ENCODE measurements around the gene XPO1. TPM values are rescaled to one million over a fixed set of nuclear protein-coding genes. Genes with fewer than 3 reads are reported as not detected.
"Not testable (repeated sequence)": the region's sequence is repeated elsewhere in the genome, so short reads cannot be mapped to it uniquely, and the experiment has no call there.

XPO1 gene, protein sequence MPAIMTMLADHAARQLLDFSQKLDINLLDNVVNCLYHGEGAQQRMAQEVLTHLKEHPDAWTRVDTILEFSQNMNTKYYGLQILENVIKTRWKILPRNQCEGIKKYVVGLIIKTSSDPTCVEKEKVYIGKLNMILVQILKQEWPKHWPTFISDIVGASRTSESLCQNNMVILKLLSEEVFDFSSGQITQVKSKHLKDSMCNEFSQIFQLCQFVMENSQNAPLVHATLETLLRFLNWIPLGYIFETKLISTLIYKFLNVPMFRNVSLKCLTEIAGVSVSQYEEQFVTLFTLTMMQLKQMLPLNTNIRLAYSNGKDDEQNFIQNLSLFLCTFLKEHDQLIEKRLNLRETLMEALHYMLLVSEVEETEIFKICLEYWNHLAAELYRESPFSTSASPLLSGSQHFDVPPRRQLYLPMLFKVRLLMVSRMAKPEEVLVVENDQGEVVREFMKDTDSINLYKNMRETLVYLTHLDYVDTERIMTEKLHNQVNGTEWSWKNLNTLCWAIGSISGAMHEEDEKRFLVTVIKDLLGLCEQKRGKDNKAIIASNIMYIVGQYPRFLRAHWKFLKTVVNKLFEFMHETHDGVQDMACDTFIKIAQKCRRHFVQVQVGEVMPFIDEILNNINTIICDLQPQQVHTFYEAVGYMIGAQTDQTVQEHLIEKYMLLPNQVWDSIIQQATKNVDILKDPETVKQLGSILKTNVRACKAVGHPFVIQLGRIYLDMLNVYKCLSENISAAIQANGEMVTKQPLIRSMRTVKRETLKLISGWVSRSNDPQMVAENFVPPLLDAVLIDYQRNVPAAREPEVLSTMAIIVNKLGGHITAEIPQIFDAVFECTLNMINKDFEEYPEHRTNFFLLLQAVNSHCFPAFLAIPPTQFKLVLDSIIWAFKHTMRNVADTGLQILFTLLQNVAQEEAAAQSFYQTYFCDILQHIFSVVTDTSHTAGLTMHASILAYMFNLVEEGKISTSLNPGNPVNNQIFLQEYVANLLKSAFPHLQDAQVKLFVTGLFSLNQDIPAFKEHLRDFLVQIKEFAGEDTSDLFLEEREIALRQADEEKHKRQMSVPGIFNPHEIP (N-terminal part only)
- 134 TPM for total RNA-seq

DNA sequence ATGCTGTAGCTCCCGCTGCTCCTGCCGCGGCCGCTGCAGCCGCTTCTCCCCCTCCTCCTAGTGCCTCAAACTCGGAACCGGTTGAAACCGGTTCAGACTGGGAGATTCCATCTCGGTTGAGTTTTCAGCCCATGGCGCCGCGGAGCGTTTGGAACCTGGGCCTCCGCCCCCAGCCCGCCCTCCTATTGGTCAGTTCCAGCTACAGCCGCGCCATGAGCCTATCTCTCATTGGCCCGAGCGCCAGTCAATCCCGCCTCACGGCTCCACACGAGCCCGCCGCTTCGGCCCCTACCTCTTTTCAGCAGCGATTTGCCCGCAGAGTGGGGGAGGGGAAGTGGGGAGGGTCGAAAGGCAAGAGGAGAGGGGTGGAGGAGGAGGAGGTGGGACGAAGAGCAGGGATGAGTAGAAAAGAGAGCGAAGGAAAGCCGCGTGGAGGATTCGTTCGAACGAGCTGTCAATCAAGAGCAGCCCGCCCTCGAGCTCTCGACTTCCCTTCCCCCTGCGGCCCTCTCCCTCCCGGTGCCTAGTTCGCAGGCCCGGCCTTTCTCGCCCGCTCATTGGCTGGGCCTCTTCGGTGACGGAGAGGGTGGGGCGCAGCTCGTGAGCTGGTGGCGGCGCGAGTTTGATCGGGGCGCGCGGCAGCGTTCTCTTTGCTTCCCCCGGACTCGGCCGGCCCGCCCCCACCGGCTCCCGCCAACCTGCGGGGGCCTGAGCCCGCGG is at the start of gene XPO1:
Gene XPO1 (minus strand): TSS at position 157 of the 720 bp plus-strand sequence. CDS start 4,459 bp downstream, outside the sequence.
- DNase-seq (ENCODE audit: low spot score): peak; percentile 100

DNA sequence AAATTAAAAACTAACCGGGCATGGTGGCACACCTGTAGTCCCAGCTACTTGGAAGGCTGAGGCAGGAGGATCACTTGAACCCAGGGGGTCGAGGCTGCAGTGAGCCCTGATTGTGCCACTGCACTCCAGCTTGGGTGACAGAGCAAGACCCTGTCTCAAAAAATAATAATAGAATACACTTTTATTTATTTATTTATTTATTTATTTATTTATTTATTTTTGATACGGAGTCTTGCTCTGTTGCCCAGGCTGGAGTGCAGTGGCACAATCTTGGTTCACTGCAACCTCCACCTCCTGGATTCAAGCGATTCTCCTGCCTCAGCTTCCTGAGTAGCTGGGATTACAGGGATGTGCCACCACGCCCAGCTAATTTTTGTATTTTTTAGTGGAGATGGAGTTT is 48.8 kb upstream of the XPO1 start:
- not testable (repeated sequence) for DNase-seq (ENCODE audit: low spot score)

DNA sequence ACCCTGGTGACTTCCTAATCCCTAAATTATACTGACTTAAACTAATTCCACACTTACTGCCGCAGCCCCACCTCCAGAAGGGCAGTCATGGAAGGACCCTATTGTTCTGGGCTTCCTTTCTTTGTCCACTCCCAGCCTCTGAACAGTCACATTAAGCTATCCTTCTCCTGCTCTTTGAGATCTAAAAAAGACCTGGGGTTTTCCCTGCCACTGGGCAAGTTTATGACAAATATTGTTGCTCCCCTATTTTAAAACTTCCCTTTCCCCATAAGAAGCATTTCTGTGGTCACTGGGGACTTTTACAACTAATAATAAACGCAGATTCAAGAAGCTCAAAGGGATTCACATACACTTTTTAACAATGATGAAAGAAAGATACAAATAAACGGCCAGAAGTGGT is 47.2 kb upstream of the XPO1 start:
- no peak for DNase-seq (ENCODE audit: low spot score)

DNA sequence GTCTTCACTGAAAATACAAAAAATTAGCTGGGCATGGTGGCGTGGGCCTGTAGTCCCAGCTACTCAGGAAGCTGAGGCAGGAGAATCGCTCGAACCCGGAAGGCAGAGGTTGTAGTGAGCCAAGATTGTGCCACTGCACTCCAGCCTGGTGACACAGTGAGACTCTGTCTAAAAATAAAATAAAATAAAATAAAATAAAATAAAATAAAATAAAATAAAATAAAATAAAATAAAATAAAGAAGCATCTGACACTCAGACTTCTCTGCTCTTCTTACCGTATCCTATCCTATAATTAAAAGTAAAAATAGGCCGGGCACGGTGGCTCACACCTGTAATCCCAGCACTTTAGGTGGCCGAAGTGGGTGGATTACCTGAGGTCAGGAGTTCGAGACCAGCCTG is 46.2 kb upstream of the XPO1 start:
- DNase-seq (ENCODE audit: low spot score): not testable (repeated sequence)

DNA sequence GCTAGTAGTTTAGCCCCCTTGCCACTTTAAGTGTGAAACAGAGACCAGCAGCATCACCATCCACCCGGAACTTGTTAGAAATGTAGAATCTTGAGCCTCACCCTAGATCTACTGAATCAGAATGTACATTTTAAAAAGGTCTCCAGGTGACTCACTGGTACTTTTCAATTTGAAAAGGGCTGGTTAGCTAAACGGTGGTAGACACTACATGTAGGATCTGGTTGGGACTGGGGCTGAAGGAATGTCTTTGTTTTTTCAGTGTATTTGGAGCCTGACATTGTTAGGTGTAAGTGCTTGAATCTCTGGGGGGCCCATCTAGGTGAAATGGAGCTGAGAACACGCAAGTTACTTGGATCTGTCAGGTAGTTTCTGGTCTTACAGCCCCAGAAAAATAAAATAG is 44.0 kb upstream of the XPO1 start:
- no peak for DNase-seq (ENCODE audit: low spot score)

DNA sequence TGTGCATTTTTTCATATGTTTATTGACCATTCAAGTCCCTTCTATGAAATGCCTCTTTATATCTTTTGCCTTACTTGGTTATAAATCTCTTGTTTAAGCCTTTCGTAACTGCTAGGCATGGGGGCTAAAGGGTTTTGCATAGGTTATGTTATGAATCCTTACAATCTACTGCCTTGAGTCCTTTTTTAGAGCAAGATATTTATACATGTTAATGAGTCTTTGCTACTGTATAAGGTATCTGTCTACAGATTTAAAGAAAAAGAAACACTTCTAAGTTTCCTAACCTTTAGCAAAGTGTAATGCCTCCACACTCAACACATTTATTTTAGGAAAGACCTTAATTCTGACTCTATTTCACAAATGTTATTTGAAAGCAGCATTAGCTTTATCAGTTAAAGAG is 43.6 kb upstream of the XPO1 start:
- DNase-seq (ENCODE audit: low spot score): no peak

DNA sequence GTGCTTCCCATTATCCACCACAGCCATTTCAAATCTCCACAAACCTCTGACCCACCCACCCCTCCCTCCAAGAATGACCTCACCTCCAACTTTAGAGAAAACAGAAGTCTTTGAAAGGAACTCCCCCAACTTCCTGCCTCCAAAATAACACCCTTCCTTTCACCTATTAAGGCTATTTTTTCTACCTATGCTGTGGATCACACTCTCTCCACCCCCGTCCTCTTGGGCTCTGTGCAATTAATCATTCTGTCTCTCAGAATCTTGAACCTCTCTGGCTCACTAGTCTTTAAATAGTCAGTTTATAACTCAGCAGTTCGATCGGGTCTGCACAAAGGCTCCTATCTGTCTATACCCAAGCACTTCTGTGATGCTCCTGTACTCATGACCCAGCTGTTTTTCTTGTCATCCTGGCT is 37.3 kb upstream of the XPO1 start:
- DNase-seq (ENCODE audit: low spot score): no peak

DNA sequence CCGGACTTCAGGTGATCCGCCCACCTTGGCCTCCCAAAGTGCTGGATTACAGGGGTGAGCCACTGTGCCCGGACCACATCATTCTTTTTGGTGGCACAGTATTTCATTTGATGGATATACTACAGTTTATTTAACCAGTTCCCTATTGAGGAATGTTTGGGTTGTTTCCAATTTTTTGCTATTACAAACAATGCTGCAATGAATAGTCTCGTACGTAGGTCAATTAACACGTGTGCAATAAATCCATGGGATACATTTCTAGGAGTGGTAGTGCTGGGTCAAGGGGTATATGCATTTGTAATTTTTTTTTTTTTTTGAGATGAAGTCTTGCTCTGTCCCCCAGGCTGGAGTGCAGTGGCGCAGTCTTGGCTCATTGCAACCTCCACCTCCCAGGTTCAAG is 28.4 kb upstream of the XPO1 start:
- no peak for DNase-seq (ENCODE audit: low spot score)

DNA sequence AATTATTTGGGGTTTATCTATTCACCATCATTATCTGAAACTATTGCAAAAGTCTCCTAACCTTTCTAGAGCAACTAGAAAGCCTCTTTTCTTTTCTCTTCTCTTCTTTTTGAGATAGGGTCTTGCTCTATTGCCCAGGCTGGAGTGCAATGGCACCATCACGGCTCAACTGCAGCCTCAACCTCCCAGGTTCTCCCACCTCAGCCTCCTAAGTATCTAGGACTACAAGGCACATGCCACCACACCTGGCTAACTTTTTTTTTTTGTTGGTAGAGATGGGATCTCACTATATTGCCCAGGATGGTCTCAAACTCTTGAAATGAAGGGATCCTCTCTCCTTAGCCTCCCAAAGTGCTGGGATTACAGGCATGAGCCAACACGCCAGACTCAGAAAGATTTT is 24.5 kb upstream of the XPO1 start:
- no peak for DNase-seq (ENCODE audit: low spot score)

DNA sequence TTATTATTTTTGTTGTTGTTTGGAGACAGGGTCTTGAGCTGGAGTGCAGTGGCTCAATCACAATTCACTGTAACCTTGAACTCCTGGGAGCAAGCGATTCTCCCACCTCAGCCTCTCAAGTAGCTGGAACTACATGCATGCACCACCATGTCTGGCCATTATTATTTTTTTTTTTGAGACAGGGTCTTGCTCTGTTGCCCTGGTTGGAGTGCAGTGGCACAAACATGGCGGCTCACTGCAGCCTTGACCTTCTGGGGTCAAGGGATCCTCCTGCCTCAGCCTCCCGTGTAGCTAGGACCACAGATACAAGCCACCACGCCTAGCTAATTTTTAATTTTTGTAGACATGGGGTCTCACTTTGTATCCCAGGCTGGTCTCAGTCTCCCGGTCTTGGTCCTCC is 20.0 kb upstream of the XPO1 start:
- no peak for DNase-seq (ENCODE audit: low spot score)

DNA sequence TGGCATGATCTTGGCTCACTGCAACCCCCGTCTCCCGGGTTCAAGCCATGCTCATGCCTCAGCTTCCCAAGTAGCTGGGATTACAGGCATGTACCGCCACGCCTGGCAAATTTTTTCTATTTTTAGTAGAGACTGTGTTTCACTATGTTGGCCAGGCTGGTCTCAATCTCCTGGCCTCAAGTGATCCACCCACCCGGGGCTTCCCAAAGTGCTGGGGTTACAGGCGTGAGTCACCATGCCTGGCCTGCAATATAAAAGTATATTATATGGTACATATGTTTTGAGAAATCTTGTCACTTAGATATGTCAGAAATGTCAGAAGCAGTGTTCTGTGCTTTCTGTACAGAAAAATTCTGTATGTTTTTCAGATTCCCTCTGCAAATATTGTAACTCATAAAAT is 19.2 kb upstream of the XPO1 start:
- DNase-seq (ENCODE audit: low spot score): no peak

DNA sequence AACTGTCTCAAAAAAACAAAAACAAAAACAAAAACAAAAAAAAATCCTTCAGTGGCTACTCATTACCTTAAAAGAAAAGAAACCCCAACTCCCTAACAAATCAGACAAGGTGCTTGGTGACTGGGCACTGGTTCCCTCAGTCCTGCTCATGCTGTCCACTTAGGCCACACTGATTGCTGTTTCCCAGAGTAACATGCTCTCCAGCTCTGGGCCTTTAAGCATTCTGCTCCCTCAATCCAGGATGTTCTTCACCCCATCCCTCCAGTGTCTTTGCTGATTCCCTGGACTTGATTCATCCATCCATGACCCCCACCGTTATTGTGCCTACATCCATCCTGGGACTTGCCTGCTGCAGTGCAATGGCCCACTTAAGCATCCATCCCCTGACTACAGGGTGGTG is 16.4 kb upstream of the XPO1 start:
- no peak for DNase-seq (ENCODE audit: low spot score)

DNA sequence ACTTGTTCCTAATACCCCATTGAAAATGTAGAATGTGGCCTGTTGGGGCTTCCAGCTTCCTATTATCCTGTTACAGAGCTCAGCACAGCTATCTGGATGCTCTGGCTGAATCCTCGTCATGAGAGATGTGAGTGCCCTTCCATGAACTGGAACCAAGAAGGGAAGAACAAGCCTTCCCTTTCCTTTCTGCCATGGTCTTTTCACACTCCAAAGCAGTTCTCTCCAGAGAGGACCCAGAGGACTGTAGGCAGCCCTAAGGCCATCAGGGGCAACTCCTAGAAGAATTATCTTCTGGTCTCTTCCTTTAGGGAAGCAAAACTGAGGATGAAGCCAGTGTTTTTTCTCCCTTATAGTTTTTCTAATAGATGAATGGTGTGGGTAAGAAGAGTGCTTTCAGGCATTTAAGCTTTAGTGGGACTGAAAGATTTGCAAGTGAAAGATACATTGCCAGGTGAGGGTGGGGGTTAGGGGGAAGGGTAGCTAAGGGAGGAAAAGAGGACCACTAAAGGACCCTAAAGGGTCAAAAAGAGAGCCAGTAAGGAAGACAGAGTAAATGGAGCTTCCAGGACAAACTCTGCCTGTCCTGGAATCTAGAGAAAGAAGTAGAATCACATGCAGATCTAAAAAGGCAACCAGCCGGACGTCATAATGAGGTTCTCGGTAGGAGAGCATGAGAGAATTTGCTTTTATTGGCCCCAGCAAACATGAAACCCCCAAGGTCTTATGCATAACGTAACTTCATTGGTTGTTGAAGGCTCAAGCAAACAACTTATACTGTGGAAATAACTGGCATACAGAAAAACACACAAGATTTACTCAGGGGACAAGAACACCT is 12.4 kb upstream of the XPO1 start:
- no peak for DNase-seq (ENCODE audit: low spot score)

DNA sequence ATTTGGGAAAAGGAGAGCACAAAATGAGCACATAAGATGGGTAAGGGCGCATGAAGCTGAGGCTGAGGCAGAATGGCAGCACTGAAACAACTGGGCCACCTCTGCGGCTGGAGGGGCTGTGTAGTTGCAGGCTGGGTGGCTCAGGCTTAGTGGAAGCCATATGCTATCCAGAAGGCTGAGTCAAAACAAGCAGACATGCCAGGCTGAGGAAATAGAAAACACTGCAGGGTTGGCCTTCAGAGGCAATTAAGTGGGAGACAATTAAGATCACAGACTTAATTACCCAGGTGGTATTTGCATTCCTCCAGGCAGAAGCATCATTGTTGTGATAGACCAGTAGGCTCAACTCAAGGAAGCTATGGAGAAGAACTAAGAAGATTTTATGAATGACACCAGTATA is 11.4 kb upstream of the XPO1 start:
- DNase-seq (ENCODE audit: low spot score): no peak

DNA sequence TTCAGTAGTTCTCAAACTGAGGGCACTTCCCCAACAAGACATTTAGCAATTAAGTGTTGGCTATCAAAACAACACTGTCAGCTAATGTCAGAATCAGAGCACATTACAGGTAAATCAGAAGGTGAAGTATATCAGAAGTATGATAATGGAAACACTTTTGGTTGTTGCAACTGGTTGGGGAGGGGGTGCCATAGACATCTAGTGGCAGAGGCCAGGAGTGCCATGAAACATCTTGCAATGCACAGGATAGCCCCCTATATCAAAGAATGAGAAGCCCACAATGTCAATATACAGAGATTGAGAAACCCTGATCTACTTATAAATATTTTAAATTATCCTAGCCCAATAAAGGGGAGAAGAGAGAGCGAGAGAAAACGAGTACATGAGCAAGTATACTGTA is 4.9 kb upstream of the XPO1 start:
- DNase-seq (ENCODE audit: low spot score): no peak

DNA sequence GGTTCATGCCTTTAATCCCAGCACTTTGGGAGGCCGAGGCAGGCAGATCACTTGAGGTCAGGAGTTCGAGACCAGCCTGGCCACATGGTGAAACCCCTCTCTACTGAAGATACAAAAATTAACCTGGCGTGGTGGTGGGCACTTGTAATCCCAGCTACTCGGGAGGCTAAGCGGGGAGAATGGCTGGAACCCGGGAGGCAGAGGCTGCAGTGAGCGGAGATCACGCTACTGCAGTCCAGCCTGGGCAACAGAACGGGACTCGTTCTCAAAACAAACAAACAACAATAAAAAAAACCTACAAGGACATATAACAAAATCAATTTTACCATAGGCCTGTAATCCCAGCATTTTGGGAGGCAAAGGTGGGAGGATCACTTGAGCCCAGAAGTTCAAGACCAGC is 2.0 kb upstream of the XPO1 start:
- not testable (repeated sequence) for DNase-seq (ENCODE audit: low spot score)

DNA sequence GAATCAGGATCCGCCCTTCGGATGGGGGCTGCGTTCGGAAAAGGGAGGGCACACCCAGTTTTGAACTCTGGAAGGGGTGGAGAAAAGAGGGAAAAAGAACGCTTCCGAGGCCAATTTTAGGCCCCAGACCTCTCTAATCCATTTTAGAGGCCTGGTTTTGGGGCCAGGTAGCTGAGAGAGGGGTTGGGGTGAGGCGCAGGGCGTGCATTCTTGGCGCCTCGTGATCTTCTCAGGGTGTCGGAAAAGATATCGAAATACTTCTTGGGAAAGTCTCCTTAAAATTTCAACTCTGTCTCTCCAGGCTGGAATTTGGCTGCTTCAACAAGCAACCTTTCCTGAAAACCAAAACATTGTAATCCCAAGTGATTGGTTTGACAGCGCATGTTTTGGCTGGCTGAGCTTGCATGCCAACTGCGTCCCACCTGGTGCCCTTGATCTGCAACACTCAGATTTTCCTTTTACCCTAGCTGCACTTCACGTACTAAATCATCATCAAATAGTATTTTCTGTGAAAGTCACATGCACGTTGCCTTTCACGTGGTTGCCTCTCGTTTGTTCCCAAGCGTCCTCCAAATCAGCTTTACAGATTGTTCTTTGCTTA is 864 bp upstream of the XPO1 start:
- DNase-seq (ENCODE audit: low spot score): peak; percentile 15

DNA sequence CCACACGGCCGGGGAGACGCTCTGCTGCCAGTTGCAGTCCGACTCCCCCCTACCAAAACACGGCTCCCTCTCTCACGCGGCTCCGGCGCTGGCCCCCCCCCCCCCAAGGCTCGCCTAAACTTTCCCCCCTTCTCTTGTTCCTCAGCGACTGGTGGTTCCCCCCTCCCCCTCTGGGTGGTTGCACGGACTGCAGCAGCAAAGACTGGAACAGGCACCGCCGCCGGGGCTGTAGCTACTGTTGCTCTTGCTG is 281 bp downstream of the XPO1 start:
- DNase-seq (ENCODE audit: low spot score): no peak

DNA sequence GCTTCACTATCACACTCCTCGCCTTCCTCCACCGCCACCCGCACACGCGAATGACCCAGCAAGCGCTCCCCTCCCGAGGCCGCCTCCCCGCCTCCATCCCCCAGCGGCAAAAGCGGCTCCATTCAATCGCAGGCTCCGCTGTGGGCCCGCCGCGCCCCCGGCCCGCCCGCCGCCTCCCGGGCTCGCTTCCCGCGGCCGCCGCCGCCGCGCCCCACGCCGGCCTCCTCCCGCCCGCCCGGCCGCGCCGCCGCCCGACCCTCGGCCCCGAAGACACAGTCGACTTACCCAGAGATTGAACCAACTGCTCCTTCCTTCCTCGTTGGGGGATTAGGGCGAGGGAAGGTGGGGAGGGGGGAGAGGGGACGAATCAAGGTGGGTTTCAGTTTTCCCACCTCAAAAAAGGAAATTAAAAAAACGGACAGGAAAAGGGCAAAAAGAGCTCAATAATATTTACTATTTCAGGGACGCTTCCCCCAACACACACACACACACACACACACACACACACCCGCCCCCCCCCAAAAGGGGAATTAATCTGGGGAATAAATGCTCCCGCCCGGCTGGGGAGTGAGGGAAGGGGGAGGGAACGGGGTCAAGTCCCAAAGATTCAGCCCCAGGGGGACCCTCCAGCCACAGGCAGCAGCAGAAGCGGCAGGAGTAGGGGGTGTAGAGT is 743 bp downstream of the XPO1 start:
- peak; percentile 15 for DNase-seq (ENCODE audit: low spot score)

DNA sequence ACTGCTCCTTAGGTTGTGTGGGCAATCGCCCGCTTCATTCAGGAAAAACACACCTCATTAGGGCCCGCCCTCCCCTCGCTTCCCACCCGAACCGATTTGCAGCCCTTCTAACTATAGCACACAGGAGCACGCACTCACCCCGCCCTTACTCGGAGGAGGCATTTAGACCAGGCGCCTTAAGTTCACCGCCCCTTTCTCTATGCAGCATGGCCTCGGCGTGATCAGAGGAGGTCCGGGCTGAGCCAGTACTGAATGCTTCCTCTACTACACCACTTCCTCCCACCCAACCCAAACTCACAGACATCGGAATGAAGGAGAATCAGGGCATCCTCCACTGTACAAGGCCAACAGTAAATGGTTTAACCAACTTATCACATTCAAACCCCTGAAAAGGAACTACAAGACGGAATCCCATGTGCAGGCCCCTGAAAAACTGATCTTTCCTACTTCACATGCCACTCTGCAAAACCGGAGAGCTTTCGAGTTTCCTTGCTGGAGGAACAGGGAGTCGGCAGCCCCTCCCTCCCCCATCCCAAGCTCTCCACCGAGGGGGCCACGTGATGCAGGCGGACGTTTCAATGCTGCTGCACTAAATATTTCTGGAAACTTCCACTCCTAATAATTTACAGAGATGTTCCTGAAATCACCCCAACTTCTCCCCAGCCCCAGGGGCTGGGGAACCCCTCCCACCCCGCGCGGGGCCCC is 1.4 kb downstream of the XPO1 start:
- DNase-seq (ENCODE audit: low spot score): peak; percentile 84
